GM08714 (cell line): ENCODE data around the gene PAX2.

Experiments used
- H3K4me3 ChIP-seq: fragments of 200-500 bp; sonication (Bioruptor generic); 2 replicates; pipeline ENCODE4 v1.5.1; 2014; ENCODE audit warnings: mild to moderate bottlenecking, low read length, inconsistent platforms
- ZNF274 ChIP-seq: IDR thresholded peaks from 2 replicates; pipeline ENCODE4 v1.6.1; 2012; ENCODE audit warnings: mild to moderate bottlenecking, low read depth, low read length

The PAX2 gene

GRCh38 chr10:100814751-100815474 lies 69.5 kb downstream of the PAX2 start:
- no peak overlapping the region for H3K4me3 ChIP-seq
- no peak for TF ChIP-seq ZNF274

DNA sequence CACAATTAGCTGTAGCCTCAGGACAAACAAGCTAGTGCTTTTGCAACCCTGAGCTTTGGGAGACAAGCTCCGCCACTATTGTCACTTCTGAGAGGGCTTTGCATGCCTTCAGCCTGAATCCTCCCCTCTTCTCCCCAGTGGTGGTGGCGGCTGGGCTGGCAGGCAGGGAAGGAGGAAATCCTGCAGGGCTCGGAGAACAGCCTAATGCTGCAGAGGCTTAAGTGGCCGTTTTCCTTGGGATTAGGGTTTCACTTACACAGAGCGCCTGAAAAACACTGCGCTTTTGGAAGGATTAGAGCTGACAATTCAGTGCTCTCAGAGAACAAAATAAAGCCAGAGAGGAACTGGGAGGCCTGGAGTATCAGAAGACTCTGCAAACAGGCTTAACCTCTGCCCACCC lies 71.3 kb downstream of the PAX2 start:
- TF ChIP-seq ZNF274: no peak
- no peak overlapping the region for H3K4me3 ChIP-seq

DNA sequence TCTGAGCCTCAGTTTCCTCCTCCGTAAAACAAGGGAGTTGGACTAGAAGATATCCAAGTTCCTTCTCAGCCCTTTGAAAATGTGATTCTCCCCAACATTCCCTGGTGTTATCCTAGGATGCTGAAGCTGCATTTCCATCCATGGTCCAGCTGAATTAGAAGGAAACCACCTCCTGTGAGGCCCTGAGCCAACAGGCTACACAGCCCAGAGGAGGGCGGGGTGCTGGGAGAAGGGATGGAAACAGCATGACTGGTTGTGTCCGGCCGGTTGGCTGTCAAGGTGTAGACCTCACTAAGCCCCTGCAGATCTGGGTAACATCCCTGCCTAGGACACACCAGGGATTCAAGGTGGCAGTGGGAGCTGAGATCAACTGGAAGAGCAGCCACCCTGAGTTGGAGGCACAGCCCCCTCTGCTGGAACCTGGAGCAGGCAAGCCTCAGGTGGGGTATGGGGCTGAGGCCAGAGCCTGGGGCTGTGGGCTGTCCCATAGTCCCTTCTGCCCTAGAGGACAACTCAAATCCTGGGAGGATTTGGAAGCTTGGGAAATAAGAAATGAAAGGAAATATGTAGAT lies 72.0 kb downstream of the PAX2 start:
- no peak overlapping the region for H3K4me3 ChIP-seq
- TF ChIP-seq ZNF274: no peak

DNA sequence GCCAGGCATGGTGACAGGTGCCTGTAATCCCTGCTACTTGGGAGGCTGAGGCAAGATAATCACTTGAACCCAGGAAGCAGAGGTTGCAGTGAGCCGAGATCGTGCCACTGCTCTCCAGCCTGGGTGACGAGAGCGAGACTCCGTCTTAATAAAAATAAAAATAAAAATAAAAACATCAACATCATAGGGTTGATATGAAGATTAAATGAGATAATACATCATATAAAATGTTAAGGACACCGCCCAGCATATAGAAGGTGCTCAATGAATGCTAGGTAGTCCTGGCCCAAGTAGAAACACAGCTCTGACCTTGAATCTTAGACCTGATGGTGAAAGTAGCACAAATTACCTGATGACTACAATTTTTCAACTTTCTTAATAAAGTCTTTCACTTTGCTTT lies 74.0 kb downstream of the PAX2 start:
- no peak for TF ChIP-seq ZNF274
- H3K4me3 ChIP-seq: no peak overlapping the region

GRCh38 chr10:100823194-100823593 lies 77.8 kb downstream of the PAX2 start:
- no peak for TF ChIP-seq ZNF274
- H3K4me3 ChIP-seq: no peak overlapping the region

- H3K4me3 ChIP-seq: no peak overlapping the region
- TF ChIP-seq ZNF274: no peak
These were observed 79.5 kb downstream of the PAX2 start for GRCh38 chr10:100824886-100825285.

- TF ChIP-seq ZNF274: no peak
- no peak overlapping the region for H3K4me3 ChIP-seq
These were observed 80.0 kb downstream of the PAX2 start for GRCh38 chr10:100825325-100825875.

GRCh38 chr10:100826031-100826651 lies 80.8 kb downstream of the PAX2 start:
- no peak overlapping the region for H3K4me3 ChIP-seq
- TF ChIP-seq ZNF274: no peak

DNA sequence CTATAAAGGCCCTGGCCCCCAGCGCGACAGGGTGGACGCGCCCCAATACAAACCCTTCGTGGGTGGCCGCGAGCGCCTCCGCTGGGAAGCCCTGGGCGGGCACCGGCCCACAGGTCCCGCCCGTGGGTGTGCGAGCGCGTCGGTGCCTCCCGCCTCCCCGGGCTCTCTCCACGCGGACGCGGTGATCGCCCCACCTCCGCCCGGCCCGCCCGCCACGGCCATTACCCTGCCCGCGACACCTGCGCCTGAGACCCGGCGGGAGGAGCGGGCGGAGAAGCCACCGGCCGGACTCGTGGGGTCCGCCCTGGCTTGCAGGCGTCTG lies 81.2 kb downstream of the PAX2 start:
- no peak overlapping the region; the same call in 1 of the 2 replicates for H3K4me3 ChIP-seq
- no peak for TF ChIP-seq ZNF274

GRCh38 chr10:100826983-100827818 lies 81.8 kb downstream of the PAX2 start:
- no peak overlapping the region; the same call in 1 of the 2 replicates for H3K4me3 ChIP-seq
- no peak for TF ChIP-seq ZNF274

DNA sequence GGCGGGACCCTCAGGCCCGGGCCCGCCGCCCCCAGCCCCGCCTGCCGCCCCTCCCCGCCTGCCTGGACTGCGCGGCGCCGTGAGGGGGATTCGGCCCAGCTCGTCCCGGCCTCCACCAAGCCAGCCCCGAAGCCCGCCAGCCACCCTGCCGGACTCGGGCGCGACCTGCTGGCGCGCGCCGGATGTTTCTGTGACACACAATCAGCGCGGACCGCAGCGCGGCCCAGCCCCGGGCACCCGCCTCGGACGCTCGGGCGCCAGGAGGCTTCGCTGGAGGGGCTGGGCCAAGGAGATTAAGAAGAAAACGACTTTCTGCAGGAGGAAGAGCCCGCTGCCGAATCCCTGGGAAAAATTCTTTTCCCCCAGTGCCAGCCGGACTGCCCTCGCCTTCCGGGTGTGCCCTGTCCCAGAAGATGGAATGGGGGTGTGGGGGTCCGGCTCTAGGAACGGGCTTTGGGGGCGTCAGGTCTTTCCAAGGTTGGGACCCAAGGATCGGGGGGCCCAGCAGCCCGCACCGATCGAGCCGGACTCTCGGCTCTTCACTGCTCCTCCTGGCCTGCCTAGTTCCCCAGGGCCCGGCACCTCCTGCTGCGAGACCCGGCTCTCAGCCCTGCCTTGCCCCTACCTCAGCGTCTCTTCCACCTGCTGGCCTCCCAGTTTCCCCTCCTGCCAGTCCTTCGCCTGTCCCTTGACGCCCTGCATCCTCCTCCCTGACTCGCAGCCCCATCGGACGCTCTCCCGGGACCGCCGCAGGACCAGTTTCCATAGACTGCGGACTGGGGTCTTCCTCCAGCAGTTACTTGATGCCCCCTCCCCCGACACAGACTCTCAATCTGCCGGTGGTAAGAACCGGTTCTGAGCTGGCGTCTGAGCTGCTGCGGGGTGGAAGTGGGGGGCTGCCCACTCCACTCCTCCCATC lies 82.7 kb downstream of the PAX2 start:
- no peak overlapping the region; the same call in 1 of the 2 replicates for H3K4me3 ChIP-seq

GRCh38 chr10:100828738-100829096 lies 83.3 kb downstream of the PAX2 start:
- no peak overlapping the region for H3K4me3 ChIP-seq
- TF ChIP-seq ZNF274: no peak

More for the DNA sequence above, 82.7 kb downstream of the PAX2 start:
- TF ChIP-seq ZNF274: no peak
